ENCODE results near the gene NUB1.

NUB1 gene

DNA sequence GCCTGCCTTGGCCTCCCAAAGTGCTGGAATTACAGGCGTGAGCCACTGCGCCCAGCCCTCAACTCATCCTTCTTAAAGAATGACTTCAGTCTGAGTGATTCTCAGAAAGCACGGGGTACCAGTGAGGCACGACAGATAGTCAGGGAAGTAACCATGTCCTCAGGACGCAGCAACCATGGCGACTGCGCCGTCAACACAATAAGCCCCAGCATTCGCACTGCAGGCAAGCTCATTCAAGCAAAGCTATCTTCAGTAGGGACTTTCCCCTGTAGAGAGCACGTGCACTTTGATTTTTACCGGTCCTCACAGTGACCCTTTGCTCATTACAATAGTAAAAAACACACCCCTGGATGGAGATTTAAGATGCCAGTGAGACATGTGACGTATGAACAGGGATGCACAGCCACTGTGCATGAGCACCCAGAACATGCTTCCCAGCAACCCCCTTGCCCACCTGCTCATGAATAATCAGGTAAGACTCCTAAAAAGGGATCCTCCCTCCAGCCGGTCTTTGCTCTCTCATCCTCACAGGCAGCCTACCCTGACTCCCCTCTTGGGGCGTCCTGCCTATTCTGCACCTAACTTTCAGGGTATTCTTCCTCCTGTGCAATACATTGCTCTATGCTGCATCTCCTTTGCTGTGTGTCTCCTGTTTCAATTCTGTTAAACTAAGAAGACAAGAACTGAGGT is 59.2 kb downstream of the NUB1 start:
- Histone ChIP-seq H3K36me3 (ENCODE audit: control insufficient read depth in 2 of 2, insufficient read depth in 2 of 2, low read length in 2 of 2) (no peaks in the 10 kb centered on the region), H3K9ac (ENCODE audit: low read depth in 1 of 2, low read length in 2 of 2) (no peak overlapping the region), H3K9me3 (ENCODE audit: control insufficient read depth in 2 of 2, low read length in 2 of 2) (no peaks in the 10 kb centered on the region), H3K4me1 (ENCODE audit: control insufficient read depth in 2 of 2, insufficient read depth in 2 of 2, low read length in 2 of 2) (no peaks in the 10 kb centered on the region), H3K27me3 (ENCODE audit: control insufficient read depth in 2 of 2, insufficient read depth in 2 of 2, low read length in 2 of 2) (peaks cover 0 to 2% of the 10 kb centered on the region in 2 donors), H3K4me3 (ENCODE audit: low read length in 2 of 2) (no peak overlapping the region), H3K27ac (ENCODE audit: low read depth in 2 of 2, low read length in 2 of 2) (no peak overlapping the region)

DNA sequence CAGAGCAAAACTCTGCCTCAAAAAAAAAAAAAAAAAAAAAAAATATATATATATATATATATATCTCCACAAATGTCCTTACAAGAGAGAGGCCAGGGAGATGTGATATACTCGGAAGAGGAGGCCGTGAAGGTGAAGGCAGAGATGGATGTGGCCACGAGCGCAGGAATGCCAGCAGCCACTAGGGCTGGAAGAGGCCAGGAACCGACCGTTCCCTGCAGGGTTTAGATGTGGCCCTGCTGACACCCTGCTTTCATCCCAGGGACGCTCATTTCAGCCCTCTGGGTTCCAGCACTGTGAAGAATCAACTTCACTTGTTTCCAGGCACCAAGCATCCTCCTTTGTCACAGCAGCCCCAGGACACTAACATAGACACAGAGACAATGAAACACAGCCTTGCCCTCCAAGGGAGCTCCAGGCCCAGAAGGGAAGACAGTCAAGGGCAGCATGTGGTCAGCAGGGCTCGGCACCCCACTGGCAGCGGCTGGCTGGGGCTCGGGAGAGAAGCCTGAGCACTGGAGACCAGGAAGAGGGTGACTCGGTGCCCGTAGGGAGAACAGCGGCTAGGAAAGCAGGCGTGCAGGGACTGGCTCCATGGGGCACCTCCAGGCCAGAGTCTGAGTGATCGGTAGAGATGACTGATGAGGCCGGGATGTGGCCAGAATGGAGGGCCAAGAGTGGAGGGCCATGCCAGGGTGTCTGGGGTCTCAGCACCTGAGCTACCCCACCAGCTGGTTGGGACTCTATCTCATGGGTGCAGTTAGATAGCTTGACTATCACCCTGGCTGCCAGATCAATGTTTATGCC is 60.6 kb downstream of the NUB1 start:
- no peak overlapping the region for H3K9ac ChIP-seq (ENCODE audit: low read depth in 1 of 2, low read length in 2 of 2)
- H3K27me3 ChIP-seq (ENCODE audit: control insufficient read depth in 2 of 2, insufficient read depth in 2 of 2, low read length in 2 of 2), result peaks cover 0 to 2% of the 10 kb centered on the region in 2 donors
- H3K4me1 ChIP-seq (ENCODE audit: control insufficient read depth in 2 of 2, insufficient read depth in 2 of 2, low read length in 2 of 2), result no peaks in the 10 kb centered on the region
- H3K27ac ChIP-seq (ENCODE audit: low read depth in 2 of 2, low read length in 2 of 2), result no peak overlapping the region
- H3K4me3 ChIP-seq (ENCODE audit: low read length in 2 of 2), result no peak overlapping the region
- no peaks in the 10 kb centered on the region for H3K36me3 ChIP-seq (ENCODE audit: control insufficient read depth in 2 of 2, insufficient read depth in 2 of 2, low read length in 2 of 2)
- no peaks in the 10 kb centered on the region for H3K9me3 ChIP-seq (ENCODE audit: control insufficient read depth in 2 of 2, low read length in 2 of 2)

DNA sequence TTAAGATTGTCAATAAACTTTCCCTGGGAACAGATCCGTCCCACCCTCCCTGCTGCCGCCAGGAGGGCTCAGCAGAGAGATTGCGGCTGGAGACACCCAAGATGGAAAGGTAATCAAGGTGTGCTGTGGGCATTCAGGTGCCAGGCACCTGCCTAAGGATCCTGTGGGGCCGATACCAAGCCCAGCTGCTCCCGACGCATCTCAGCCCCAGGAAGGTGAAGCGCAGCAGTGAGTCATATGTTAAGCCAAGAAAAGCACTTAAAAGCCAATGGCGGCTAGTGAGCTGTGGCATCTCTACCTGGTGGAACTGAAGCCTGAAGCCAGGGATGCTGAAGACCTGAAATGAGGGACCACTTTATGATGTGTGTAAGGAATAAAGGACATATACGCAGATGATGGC is 62.2 kb downstream of the NUB1 start:
- Histone ChIP-seq H3K9me3 (ENCODE audit: control insufficient read depth in 2 of 2, low read length in 2 of 2) (no peaks in the 10 kb centered on the region), H3K27ac (ENCODE audit: low read depth in 2 of 2, low read length in 2 of 2) (no peak overlapping the region), H3K4me1 (ENCODE audit: control insufficient read depth in 2 of 2, insufficient read depth in 2 of 2, low read length in 2 of 2) (no peaks in the 10 kb centered on the region), H3K4me3 (ENCODE audit: low read length in 2 of 2) (no peak overlapping the region), H3K36me3 (ENCODE audit: control insufficient read depth in 2 of 2, insufficient read depth in 2 of 2, low read length in 2 of 2) (no peaks in the 10 kb centered on the region), H3K27me3 (ENCODE audit: control insufficient read depth in 2 of 2, insufficient read depth in 2 of 2, low read length in 2 of 2) (peaks cover 4 to 8% of the 10 kb centered on the region in 2 donors), H3K9ac (ENCODE audit: low read depth in 1 of 2, low read length in 2 of 2) (no peak overlapping the region)

DNA sequence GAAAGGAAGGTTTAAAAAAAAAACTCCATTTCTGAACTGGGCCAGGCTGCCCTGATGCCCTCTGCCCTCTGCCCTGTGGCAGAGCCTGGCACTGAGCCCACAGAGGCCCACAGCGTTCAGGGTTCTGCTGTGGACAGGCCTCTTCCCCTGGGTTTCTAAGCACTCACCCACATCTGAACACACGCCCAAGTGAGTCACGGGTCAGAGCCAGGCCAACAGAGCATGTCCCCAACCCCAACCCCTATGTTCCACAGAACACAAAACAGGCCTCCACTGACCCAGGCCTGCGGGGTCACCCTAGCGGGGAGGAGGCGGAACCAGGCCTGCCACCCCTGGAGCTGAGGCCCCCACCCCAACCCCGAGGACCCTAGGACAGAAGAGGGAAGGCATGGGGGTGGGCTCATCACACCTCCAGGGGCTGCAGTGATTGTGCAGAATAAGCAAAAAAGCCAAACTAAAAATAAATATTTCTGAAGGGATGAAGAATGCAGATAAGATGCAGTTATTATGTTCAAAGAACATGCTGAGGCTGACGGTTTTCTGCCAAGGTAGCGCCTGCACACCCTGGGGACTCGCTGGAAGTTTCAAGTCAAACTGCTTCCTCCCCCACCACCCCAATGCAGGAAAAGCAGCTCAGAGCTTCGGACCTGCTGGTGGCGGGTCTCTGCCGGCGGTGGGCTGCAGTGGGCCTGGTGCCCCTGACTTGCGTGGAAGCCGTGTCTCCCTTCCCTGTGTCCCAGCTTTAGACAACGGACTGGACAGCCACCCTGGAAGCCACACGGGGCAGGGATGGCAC is 62.8 kb downstream of the NUB1 start:
- Histone ChIP-seq H3K4me3 (ENCODE audit: low read length in 2 of 2) (no peak overlapping the region), H3K27me3 (ENCODE audit: control insufficient read depth in 2 of 2, insufficient read depth in 2 of 2, low read length in 2 of 2) (peaks cover 6 to 9% of the 10 kb centered on the region in 2 donors), H3K9ac (ENCODE audit: low read depth in 1 of 2, low read length in 2 of 2) (no peak overlapping the region), H3K4me1 (ENCODE audit: control insufficient read depth in 2 of 2, insufficient read depth in 2 of 2, low read length in 2 of 2) (no peaks in the 10 kb centered on the region), H3K9me3 (ENCODE audit: control insufficient read depth in 2 of 2, low read length in 2 of 2) (no peaks in the 10 kb centered on the region), H3K36me3 (ENCODE audit: control insufficient read depth in 2 of 2, insufficient read depth in 2 of 2, low read length in 2 of 2) (no peaks in the 10 kb centered on the region), H3K27ac (ENCODE audit: low read depth in 2 of 2, low read length in 2 of 2) (no peak overlapping the region)

DNA sequence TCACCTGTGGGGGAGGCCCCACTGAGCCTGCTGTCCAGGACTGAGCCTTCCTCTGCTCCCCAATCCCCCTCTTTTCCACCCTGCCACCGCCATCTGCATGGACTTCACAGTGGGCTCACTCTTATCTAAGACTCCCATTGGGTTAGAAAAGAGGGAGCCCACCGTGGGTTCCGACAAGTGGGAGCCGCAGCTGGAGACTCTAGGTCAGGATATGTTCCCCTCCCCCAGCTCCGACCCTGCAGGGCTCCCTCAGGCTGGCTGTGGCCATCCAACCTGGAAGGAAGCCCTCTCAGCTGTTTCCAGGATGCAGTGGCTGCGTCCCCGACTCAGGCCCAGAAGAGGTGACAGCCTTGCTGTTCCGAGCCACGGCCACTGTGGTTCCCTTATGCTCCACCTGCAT is 63.4 kb downstream of the NUB1 start:
- no peaks in the 10 kb centered on the region for H3K9me3 ChIP-seq (ENCODE audit: control insufficient read depth in 2 of 2, low read length in 2 of 2)
- no peaks in the 10 kb centered on the region for H3K4me1 ChIP-seq (ENCODE audit: control insufficient read depth in 2 of 2, insufficient read depth in 2 of 2, low read length in 2 of 2)
- H3K4me3 ChIP-seq (ENCODE audit: low read length in 2 of 2), result no peak overlapping the region
- no peaks in the 10 kb centered on the region for H3K36me3 ChIP-seq (ENCODE audit: control insufficient read depth in 2 of 2, insufficient read depth in 2 of 2, low read length in 2 of 2)
- peaks cover 6 to 9% of the 10 kb centered on the region in 2 donors for H3K27me3 ChIP-seq (ENCODE audit: control insufficient read depth in 2 of 2, insufficient read depth in 2 of 2, low read length in 2 of 2)
- no peak overlapping the region for H3K9ac ChIP-seq (ENCODE audit: low read depth in 1 of 2, low read length in 2 of 2)
- no peak overlapping the region for H3K27ac ChIP-seq (ENCODE audit: low read depth in 2 of 2, low read length in 2 of 2)

DNA sequence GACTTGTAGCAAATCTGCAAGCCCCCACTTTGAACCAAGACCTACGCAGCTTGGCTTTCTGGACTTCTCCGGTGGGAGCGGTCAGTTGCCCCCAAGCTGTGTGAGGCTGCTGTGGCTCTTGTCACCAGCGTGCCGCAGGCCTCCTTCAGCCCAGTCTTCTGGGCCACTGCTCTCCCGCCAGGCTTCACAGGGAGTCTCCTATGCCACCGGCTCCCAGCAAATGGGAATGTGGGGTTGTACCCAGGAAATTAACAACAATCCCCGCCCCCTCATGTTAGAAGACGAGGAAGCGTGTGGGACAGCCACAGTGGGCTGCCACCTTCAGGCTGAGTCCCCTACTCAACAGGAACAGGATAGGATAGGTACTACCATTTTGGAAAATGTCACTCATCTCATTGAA is 64.0 kb downstream of the NUB1 start:
- Histone ChIP-seq H3K4me1 (ENCODE audit: control insufficient read depth in 2 of 2, insufficient read depth in 2 of 2, low read length in 2 of 2) (no peaks in the 10 kb centered on the region), H3K9me3 (ENCODE audit: control insufficient read depth in 2 of 2, low read length in 2 of 2) (no peaks in the 10 kb centered on the region), H3K4me3 (ENCODE audit: low read length in 2 of 2) (no peak overlapping the region), H3K36me3 (ENCODE audit: control insufficient read depth in 2 of 2, insufficient read depth in 2 of 2, low read length in 2 of 2) (no peaks in the 10 kb centered on the region), H3K27ac (ENCODE audit: low read depth in 2 of 2, low read length in 2 of 2) (no peak overlapping the region), H3K27me3 (ENCODE audit: control insufficient read depth in 2 of 2, insufficient read depth in 2 of 2, low read length in 2 of 2) (peaks cover 10% of the 10 kb centered on the region in 2 donors), H3K9ac (ENCODE audit: low read depth in 1 of 2, low read length in 2 of 2) (no peak overlapping the region)

DNA sequence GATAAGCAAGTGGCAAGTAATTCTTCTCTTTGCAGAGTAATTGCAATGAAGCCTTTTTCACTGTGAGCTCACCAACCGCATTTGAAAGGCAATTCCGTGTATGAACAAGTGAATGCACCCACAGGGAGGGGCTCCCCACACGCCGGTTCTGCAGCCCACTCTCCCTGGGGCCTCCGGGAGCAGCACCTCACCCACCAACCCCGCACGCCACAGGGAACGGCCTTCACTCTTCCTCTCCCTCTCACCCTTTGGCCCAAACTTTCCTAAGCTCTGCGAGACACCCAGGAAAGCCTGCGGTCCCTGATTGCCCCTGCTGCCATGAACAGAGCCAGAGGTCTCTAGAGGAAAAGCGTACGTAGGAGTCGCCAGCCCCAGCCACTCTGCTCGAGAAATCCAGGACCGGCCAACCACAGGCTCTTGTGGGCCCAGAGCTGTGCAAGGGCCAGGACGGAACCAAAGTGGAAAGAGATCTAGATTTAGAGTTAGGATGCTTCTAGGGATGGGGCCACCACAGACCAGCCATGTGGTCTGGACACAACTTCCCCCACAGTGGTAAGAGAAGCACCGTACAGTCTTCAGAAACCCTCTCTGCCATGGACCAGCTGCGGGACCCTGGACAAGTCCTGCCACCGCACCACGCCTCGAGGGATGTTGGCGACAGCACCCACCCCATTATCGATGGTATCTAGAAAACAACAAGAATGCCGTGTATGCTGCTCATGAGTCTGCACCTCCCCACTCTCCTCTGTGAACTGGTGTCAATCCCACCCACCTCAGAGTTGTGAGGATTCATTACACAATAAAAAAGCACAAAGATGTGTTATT is 64.7 kb downstream of the NUB1 start:
- Histone ChIP-seq H3K36me3 (ENCODE audit: control insufficient read depth in 2 of 2, insufficient read depth in 2 of 2, low read length in 2 of 2) (no peaks in the 10 kb centered on the region), H3K27ac (ENCODE audit: low read depth in 2 of 2, low read length in 2 of 2) (no peak overlapping the region), H3K27me3 (ENCODE audit: control insufficient read depth in 2 of 2, insufficient read depth in 2 of 2, low read length in 2 of 2) (peaks cover 17% of the 10 kb centered on the region in 2 donors), H3K4me1 (ENCODE audit: control insufficient read depth in 2 of 2, insufficient read depth in 2 of 2, low read length in 2 of 2) (no peaks in the 10 kb centered on the region), H3K4me3 (ENCODE audit: low read length in 2 of 2) (no peak overlapping the region), H3K9me3 (ENCODE audit: control insufficient read depth in 2 of 2, low read length in 2 of 2) (no peaks in the 10 kb centered on the region), H3K9ac (ENCODE audit: low read depth in 1 of 2, low read length in 2 of 2) (no peak overlapping the region)

DNA sequence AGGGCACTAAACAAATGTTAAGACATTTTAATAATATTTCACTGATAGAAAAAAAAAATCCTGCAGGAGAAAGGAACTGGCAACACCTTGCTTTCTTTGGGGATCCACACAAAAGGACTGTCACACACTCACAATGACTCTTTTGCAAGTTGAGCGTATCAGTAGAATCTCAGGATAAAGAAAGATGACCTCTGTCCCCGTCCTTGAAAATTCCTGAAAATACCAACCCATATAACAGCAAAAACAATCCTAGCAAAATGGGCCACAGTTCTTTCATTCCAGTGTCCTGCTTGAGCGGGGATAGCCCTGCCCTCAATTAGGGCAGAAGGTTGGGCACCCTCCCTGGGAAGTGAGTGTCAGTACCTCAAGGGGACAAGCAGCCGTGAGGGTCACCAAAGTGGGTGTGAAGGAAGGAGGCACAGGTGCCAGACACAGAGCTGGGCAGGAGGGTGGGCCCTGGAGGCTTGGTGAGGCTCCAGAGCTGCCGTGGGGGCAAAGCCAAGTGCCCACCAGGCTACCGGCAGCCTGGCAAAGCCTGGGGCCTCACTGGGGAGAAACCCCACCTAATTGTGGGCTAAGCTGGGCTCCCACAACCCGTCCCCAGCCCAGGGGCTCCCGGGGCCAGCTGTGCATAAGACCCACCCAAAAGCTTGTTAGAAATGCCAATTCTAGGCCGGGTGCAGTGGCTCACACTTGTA is 65.4 kb downstream of the NUB1 start:
- Histone ChIP-seq H3K9me3 (ENCODE audit: control insufficient read depth in 2 of 2, low read length in 2 of 2) (no peaks in the 10 kb centered on the region), H3K4me1 (ENCODE audit: control insufficient read depth in 2 of 2, insufficient read depth in 2 of 2, low read length in 2 of 2) (no peaks in the 10 kb centered on the region), H3K36me3 (ENCODE audit: control insufficient read depth in 2 of 2, insufficient read depth in 2 of 2, low read length in 2 of 2) (no peaks in the 10 kb centered on the region), H3K4me3 (ENCODE audit: low read length in 2 of 2) (no peak overlapping the region), H3K27ac (ENCODE audit: low read depth in 2 of 2, low read length in 2 of 2) (no peak overlapping the region), H3K9ac (ENCODE audit: low read depth in 1 of 2, low read length in 2 of 2) (no peak overlapping the region), H3K27me3 (ENCODE audit: control insufficient read depth in 2 of 2, insufficient read depth in 2 of 2, low read length in 2 of 2) (peaks cover 21 to 23% of the 10 kb centered on the region in 2 donors)

DNA sequence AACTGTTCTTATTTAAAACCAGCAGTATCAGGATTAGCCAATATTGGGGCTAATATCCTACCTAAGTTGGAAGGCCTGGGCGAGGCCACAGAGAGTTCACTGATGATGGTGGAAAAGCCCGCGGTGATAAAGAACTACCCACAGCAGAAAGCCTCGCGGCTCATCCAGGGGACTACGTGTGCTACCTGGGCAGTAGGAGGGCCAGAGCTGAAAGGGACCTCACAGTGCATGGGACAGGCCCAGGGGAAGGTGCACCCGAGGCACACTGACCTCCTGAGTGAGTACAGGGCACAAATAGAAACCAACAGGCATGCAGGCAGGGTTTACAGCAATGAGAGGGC is 66.9 kb downstream of the NUB1 start:
- Histone ChIP-seq H3K4me1 (ENCODE audit: control insufficient read depth in 2 of 2, insufficient read depth in 2 of 2, low read length in 2 of 2) (no peaks in the 10 kb centered on the region), H3K36me3 (ENCODE audit: control insufficient read depth in 2 of 2, insufficient read depth in 2 of 2, low read length in 2 of 2) (no peaks in the 10 kb centered on the region), H3K27me3 (ENCODE audit: control insufficient read depth in 2 of 2, insufficient read depth in 2 of 2, low read length in 2 of 2) (peaks cover 23 to 24% of the 10 kb centered on the region in 2 donors), H3K9me3 (ENCODE audit: control insufficient read depth in 2 of 2, low read length in 2 of 2) (no peaks in the 10 kb centered on the region), H3K4me3 (ENCODE audit: low read length in 2 of 2) (peak overlapping the region in 1 of 2 donors; percentile 11), H3K27ac (ENCODE audit: low read depth in 2 of 2, low read length in 2 of 2) (peak overlapping the region in 1 of 2 donors; percentile 7), H3K9ac (ENCODE audit: low read depth in 1 of 2, low read length in 2 of 2) (no peak overlapping the region)
